Globus pallidus (tissue), 1 donor: ENCODE data around the gene YTHDF1.

Experiments used
- DNase-seq: peaks from one replicate; pipeline ENCODE4 v3.0.0-alpha.2; 2015; ENCODE audit warnings: low spot score

The YTHDF1 gene

GRCh38 chr20:63185215-63185796 is 30.6 kb downstream of the YTHDF1 start:
- no peak for DNase-seq

GRCh38 chr20:63183422-63184146 is 32.3 kb downstream of the YTHDF1 start:
- no peak for DNase-seq

GRCh38 chr20:63182946-63183415 is 33.0 kb downstream of the YTHDF1 start:
- DNase-seq: no peak

- DNase-seq: no peak
Observed at GRCh38 chr20:63182425-63182824, 33.5 kb downstream of the YTHDF1 start.

- DNase-seq: no peak
Observed at GRCh38 chr20:63181226-63181625, 34.7 kb downstream of the YTHDF1 start.

GRCh38 chr20:63180569-63181185 is 35.3 kb downstream of the YTHDF1 start:
- no peak for DNase-seq

- DNase-seq: no peak
Observed at GRCh38 chr20:63179687-63180568, 36.0 kb downstream of the YTHDF1 start.

GRCh38 chr20:63178889-63179686 is 36.8 kb downstream of the YTHDF1 start:
- DNase-seq: peak; percentile 7

- no peak for DNase-seq
Observed at GRCh38 chr20:63178446-63178820, 37.5 kb downstream of the YTHDF1 start.

- DNase-seq: no peak
Observed at GRCh38 chr20:63177785-63178445, 38.0 kb downstream of the YTHDF1 start.

- DNase-seq: no peak
Observed at GRCh38 chr20:63177134-63177784, 38.7 kb downstream of the YTHDF1 start.

GRCh38 chr20:63176427-63177133 is 39.4 kb downstream of the YTHDF1 start:
- no peak for DNase-seq

- no peak for DNase-seq
Observed at GRCh38 chr20:63176034-63176426, 39.9 kb downstream of the YTHDF1 start.

- no peak for DNase-seq
Observed at GRCh38 chr20:63175038-63175895, 40.7 kb downstream of the YTHDF1 start.

GRCh38 chr20:63174309-63175037 is 41.5 kb downstream of the YTHDF1 start:
- no peak for DNase-seq

GRCh38 chr20:63173552-63174191 is 42.3 kb downstream of the YTHDF1 start:
- no peak for DNase-seq

- no peak for DNase-seq
Observed at GRCh38 chr20:63172726-63173125, 43.2 kb downstream of the YTHDF1 start.

GRCh38 chr20:63171991-63172390 is 43.9 kb downstream of the YTHDF1 start:
- no peak for DNase-seq
